ENCODE measurements around the gene UGT1A4. TPM values are rescaled to one million over a fixed set of nuclear protein-coding genes. Genes with fewer than 3 reads are reported as not detected.

UGT1A4 gene
- total and polyA plus RNA-seq, 2 donors (not counting 3 experiments of a cell fraction or from before 2014, with no cell fraction given), result not detected

- dilution Hi-C loops (cut with MboI; ENCODE audit: extremely low pct_ligation_motif_present, low sequenced_read_pairs), result no loop called here
- intact Hi-C loops (cut with micrococcal nuclease), result no loop called here
- Histone ChIP-seq H3K9me3 (replicated peaks; ENCODE audit: control insufficient read depth, insufficient read depth, low read length) (no peaks in the 10 kb centered on the region), H3K27me3 (ENCODE audit: control insufficient read depth in 2 of 2, insufficient read depth in 2 of 2, low read length in 2 of 2) (peaks cover 1 to 6% of the 10 kb centered on the region in 2 experiments), H3K4me2 (ENCODE audit: insufficient read depth, low read length) (no peak overlapping the region), H3K36me3 (ENCODE audit: control insufficient read depth in 2 of 2, extremely low read depth in 1 of 2, insufficient read depth in 2 of 2, low read length in 2 of 2) (no peaks in the 10 kb centered on the region), H3K27ac (ENCODE audit: insufficient read depth, low read depth, low read length) (no peak overlapping the region), H3K9ac (replicated peaks; ENCODE audit: extremely low read depth, insufficient read depth, low read length) (no peak overlapping the region), H3K9me1 (replicated peaks; ENCODE audit: control insufficient read depth, extremely low read depth, insufficient read depth, low read length) (no peaks in the 10 kb centered on the region), H2AFZ (ENCODE audit: low read depth, low read length) (no peak overlapping the region), H4K20me1 (replicated peaks; ENCODE audit: control insufficient read depth, extremely low read depth, insufficient read depth, low read length) (no peaks in the 10 kb centered on the region), H3K4me3 (replicated peaks in 1 of 3; ENCODE audit: insufficient read depth in 1 of 3, low read depth in 1 of 3, low read length in 3 of 3) (no peak overlapping the region), H3K79me2 (ENCODE audit: control insufficient read depth, insufficient read depth, low read length) (no peaks in the 10 kb centered on the region), H3K4me1 (ENCODE audit: control insufficient read depth, extremely low read depth, insufficient read depth, low read length) (no peaks in the 10 kb centered on the region)
- no peak for TF ChIP-seq POLR2A (IDR thresholded peaks at IDR 0.05; ENCODE audit: low read depth, low read length)
- TF ChIP-seq EZH2 (IDR thresholded peaks at IDR 0.05; ENCODE audit: borderline replicate concordance, low read depth, low read length, severe bottlenecking), result no peak
- TF ChIP-seq MAX (IDR thresholded peaks at IDR 0.05; ENCODE audit: insufficient read depth, insufficient read length), result no peak
- no peak for TF ChIP-seq POLR2AphosphoS5 (IDR thresholded peaks at IDR 0.05; ENCODE audit: insufficient read depth, low read depth, low read length)
- no peak for TF ChIP-seq GATA2 (IDR thresholded peaks at IDR 0.05; ENCODE audit: insufficient read depth, insufficient read length, low read depth, low read length)
- no peak for TF ChIP-seq FOS (IDR thresholded peaks at IDR 0.05; ENCODE audit: borderline replicate concordance, insufficient read depth, low read length)
- no peak for TF ChIP-seq MYC (IDR thresholded peaks at IDR 0.05; ENCODE audit: low read depth, low read length)
- no peak for TF ChIP-seq CTCF (IDR thresholded peaks at IDR 0.05; ENCODE audit: extremely low read depth in 1 of 2, insufficient read depth in 1 of 2, low read depth in 1 of 2, low read length in 2 of 2)
- TF ChIP-seq JUN (IDR thresholded peaks at IDR 0.05; ENCODE audit: borderline replicate concordance, insufficient read depth, insufficient read length, low read depth), result no peak
- no peak for FAIRE-seq
- DNase-seq (ENCODE audit: low read depth, low spot score), result no peak
- BruUV-seq (replicated peaks), result no TSS peak
- ChIA-PET POLR2A (no interaction called here), CTCF (no interaction called here)
Measured at GRCh38 chr2:233761040-233761769, 42.7 kb downstream of the UGT1A4 start.

All from endothelial cell of umbilical vein (primary cell).